ENCODE data around the gene EML4. TPM values are rescaled to one million over a fixed set of nuclear protein-coding genes. Genes with fewer than 3 reads are reported as not detected.

Gene EML4
- total and polyA plus RNA-seq, 2 of the 13 experiments (the other 11 are each of a cell fraction or from before 2014, with no cell fraction given): 243 to 476 TPM

- TF ChIP-seq CSRNP1 (CRISPR knock-in tag; IDR thresholded peaks at IDR 0.05) (peak; percentile 94), ZUFSP (CRISPR knock-in tag; IDR thresholded peaks at IDR 0.05; ENCODE audit: borderline replicate concordance) (no peak), ZNF609 (CRISPR knock-in tag; IDR thresholded peaks at IDR 0.05; ENCODE audit: borderline replicate concordance) (peak; percentile 97), LBX2 (CRISPR knock-in tag; IDR thresholded peaks at IDR 0.05; ENCODE audit: borderline replicate concordance) (peak; percentile 66; the same call in 1 of the 2 replicates), MXD1 (CRISPR knock-in tag; IDR thresholded peaks at IDR 0.05) (0 out of 2 replicates have a peak, but pooled peaks have one; percentile 66), AHR (CRISPR knock-in tag; IDR thresholded peaks at IDR 0.05) (peak; percentile 97), ZNF597 (CRISPR knock-in tag; IDR thresholded peaks at IDR 0.05) (no peak), ZSCAN25 (CRISPR knock-in tag; IDR thresholded peaks at IDR 0.05) (peak; percentile 75; the same call in 1 of the 2 replicates), POGZ (CRISPR knock-in tag; IDR thresholded peaks at IDR 0.05) (peak; percentile 90), ZNF136 (CRISPR knock-in tag; IDR thresholded peaks at IDR 0.05; ENCODE audit: low read depth) (peak; percentile 97; the same call in 1 of the 2 replicates), THRA (CRISPR knock-in tag; IDR thresholded peaks at IDR 0.05; ENCODE audit: borderline replicate concordance) (peak; percentile 89), MTA1 (CRISPR knock-in tag; IDR thresholded peaks at IDR 0.05; ENCODE audit: borderline replicate concordance) (peak; percentile 97), RXRB (CRISPR knock-in tag; IDR thresholded peaks at IDR 0.05; ENCODE audit: borderline replicate concordance) (peak; percentile 96), ZNF746 (CRISPR knock-in tag; IDR thresholded peaks at IDR 0.05) (peak; percentile 98), HOXA9 (CRISPR knock-in tag; IDR thresholded peaks at IDR 0.05; ENCODE audit: borderline replicate concordance) (peak; percentile 66; the same call in 1 of the 2 replicates)
Measured at GRCh38 chr2:42132966-42133641, 36.0 kb upstream of the EML4 start (continued).

All from HepG2 (cell line).